Measurements from ENCODE around the gene ASF1A. TPM values are rescaled to one million over a fixed set of nuclear protein-coding genes. Genes with fewer than 3 reads are reported as not detected.

ASF1A gene
- total and polyA plus RNA-seq, 2 of the 13 experiments (the other 11 are each of a cell fraction or from before 2014, with no cell fraction given): 14.5 to 49.9 TPM

GRCh38 chr6:118886641-118887040, 7.3 kb upstream of the ASF1A start:
- H3K9ac ChIP-seq (ENCODE audit: insufficient read depth, low read depth, low read length): no peak overlapping the region
- WGBS (ENCODE audit: low lambda C conversion rate): 92% methylated on average over 6 of the region's 6 CpGs
- FAIRE-seq (no peak), ATAC-seq (no peak), DNase-seq (ENCODE audit: low spot score) (no peak)
- no peak overlapping the region for H3K4me2 ChIP-seq (ENCODE audit: low read depth, low read length)
- H3K4me3 ChIP-seq (replicated peaks in 1 of 3; ENCODE audit: insufficient read depth in 1 of 3, low read depth in 2 of 3, low read length in 3 of 3): no peak overlapping the region
- intact Hi-C loops (cut with micrococcal nuclease; ENCODE audit: unreplicated experiment): no loop called here
- no peaks in the 10 kb centered on the region for H3K9me3 ChIP-seq (ENCODE audit: low read length)
- H4K20me1 ChIP-seq (ENCODE audit: insufficient read depth, low read length): no peaks in the 10 kb centered on the region
- POLR2A ChIA-PET: no interaction called here
- no peaks in the 10 kb centered on the region for H3K79me2 ChIP-seq (ENCODE audit: insufficient read depth, low read length)
- H3K27me3 ChIP-seq (ENCODE audit: control insufficient read depth in 1 of 2, insufficient read depth in 2 of 2, low read length in 2 of 2): no peaks in the 10 kb centered on the region
- CTCF ChIA-PET (ENCODE audit: low intra/inter-chr PET ratio, low total read pairs): no interaction called here
- in situ Hi-C loops (cut with HindIII; ENCODE audit: extremely low pct_ligation_motif_present, low pct_unique_long_range_greater_than_20kb): no loop called here
- BruUV-seq (replicated peaks): no TSS peak
- H3K36me3 ChIP-seq (replicated peaks in 1 of 2; ENCODE audit: control insufficient read depth in 1 of 2, insufficient read depth in 2 of 2, low read length in 2 of 2): no peaks in the 10 kb centered on the region
- no peak overlapping the region for H2AFZ ChIP-seq (ENCODE audit: low read length)
- H3K27ac ChIP-seq (ENCODE audit: extremely low read length, insufficient read depth, low read length): no peak overlapping the region
- H3K4me1 ChIP-seq (ENCODE audit: insufficient read depth, low read length): peaks cover 1% of the 10 kb centered on the region; the same call in 1 of the 2 replicates
- no peak for TF ChIP-seq ZNF354B (CRISPR knock-in tag; IDR thresholded peaks at IDR 0.05)
- no peak for TF ChIP-seq CBFB (CRISPR knock-in tag; IDR thresholded peaks at IDR 0.05)
- TF ChIP-seq HIVEP1 (CRISPR knock-in tag; IDR thresholded peaks at IDR 0.05): no peak
- no peak for TF ChIP-seq PRPF4 (IDR thresholded peaks at IDR 0.05; ENCODE audit: low read depth, low read length, poor library complexity, severe bottlenecking)
- TF ChIP-seq SKIL (CRISPR knock-in tag; IDR thresholded peaks at IDR 0.05; ENCODE audit: borderline replicate concordance): no peak
- no peak for TF ChIP-seq ZNF563 (CRISPR knock-in tag; IDR thresholded peaks at IDR 0.05)
- no peak for TF ChIP-seq ZNF704 (CRISPR knock-in tag; IDR thresholded peaks at IDR 0.05; ENCODE audit: borderline replicate concordance)
- TF ChIP-seq HOMEZ (CRISPR knock-in tag; IDR thresholded peaks at IDR 0.05; ENCODE audit: low read depth): no peak
- TF ChIP-seq CERS6 (CRISPR knock-in tag; IDR thresholded peaks at IDR 0.05): no peak
- no peak for TF ChIP-seq MLX (CRISPR knock-in tag; IDR thresholded peaks at IDR 0.05)
- TF ChIP-seq ZNF253 (CRISPR knock-in tag; IDR thresholded peaks at IDR 0.05; ENCODE audit: borderline replicate concordance): no peak
- TF ChIP-seq TFDP1 (CRISPR knock-in tag; IDR thresholded peaks at IDR 0.05; ENCODE audit: borderline replicate concordance): no peak
- no peak for TF ChIP-seq FOXM1 (CRISPR knock-in tag; IDR thresholded peaks at IDR 0.05)
- no peak for TF ChIP-seq ZNF841 (CRISPR knock-in tag; IDR thresholded peaks at IDR 0.05; ENCODE audit: borderline replicate concordance)
- no peak for TF ChIP-seq XBP1 (CRISPR knock-in tag; IDR thresholded peaks at IDR 0.05)
- no peak for TF ChIP-seq ZSCAN29 (CRISPR knock-in tag; conservative IDR thresholded peaks at IDR 0.05)
- TF ChIP-seq E2F2 (CRISPR knock-in tag; IDR thresholded peaks at IDR 0.05; ENCODE audit: borderline replicate concordance): no peak
